22Rv1 (cell line): ENCODE results near the gene AHCYL1.

ENCODE experiments used
- H3K27ac ChIP-seq: fragments of 450-650 bp; 2 replicates; pipeline ENCODE4 v1.5.1; 2017
- ZFX ChIP-seq: fragments of 450-650 bp; IDR thresholded peaks from 2 replicates; pipeline ENCODE4 v1.6.1; 2017; ENCODE audit warnings: antibody characterized with exemption, borderline replicate concordance
- TF ChIP-seq, protein P1 (sequence below): fragments of 450-650 bp; IDR thresholded peaks from 2 replicates; pipeline ENCODE4 v1.5.1; 2017; ENCODE audit warnings: mild to moderate bottlenecking

The AHCYL1 gene

DNA sequence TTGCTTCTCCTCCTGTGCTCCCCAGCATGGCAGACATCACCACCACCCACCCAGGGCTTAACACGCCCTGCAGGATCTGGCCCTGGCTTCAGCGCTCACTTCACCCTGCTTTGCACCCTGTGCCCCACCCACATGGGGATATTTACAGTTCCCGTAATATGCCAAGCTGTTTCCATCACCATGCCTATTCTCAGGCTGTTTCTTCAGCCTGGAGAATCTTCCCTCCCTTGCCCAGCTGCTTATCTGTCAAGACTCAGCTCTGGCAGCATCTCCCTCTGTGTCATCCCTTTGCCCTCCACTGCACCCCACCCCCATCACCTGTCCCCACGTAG lies 3.6 kb upstream of the AHCYL1 start:
- TF ChIP-seq, protein P1, sequence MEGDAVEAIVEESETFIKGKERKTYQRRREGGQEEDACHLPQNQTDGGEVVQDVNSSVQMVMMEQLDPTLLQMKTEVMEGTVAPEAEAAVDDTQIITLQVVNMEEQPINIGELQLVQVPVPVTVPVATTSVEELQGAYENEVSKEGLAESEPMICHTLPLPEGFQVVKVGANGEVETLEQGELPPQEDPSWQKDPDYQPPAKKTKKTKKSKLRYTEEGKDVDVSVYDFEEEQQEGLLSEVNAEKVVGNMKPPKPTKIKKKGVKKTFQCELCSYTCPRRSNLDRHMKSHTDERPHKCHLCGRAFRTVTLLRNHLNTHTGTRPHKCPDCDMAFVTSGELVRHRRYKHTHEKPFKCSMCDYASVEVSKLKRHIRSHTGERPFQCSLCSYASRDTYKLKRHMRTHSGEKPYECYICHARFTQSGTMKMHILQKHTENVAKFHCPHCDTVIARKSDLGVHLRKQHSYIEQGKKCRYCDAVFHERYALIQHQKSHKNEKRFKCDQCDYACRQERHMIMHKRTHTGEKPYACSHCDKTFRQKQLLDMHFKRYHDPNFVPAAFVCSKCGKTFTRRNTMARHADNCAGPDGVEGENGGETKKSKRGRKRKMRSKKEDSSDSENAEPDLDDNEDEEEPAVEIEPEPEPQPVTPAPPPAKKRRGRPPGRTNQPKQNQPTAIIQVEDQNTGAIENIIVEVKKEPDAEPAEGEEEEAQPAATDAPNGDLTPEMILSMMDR = peak; percentile 41
- TF ChIP-seq ZFX = no peak
- H3K27ac ChIP-seq = no peak overlapping the region

DNA sequence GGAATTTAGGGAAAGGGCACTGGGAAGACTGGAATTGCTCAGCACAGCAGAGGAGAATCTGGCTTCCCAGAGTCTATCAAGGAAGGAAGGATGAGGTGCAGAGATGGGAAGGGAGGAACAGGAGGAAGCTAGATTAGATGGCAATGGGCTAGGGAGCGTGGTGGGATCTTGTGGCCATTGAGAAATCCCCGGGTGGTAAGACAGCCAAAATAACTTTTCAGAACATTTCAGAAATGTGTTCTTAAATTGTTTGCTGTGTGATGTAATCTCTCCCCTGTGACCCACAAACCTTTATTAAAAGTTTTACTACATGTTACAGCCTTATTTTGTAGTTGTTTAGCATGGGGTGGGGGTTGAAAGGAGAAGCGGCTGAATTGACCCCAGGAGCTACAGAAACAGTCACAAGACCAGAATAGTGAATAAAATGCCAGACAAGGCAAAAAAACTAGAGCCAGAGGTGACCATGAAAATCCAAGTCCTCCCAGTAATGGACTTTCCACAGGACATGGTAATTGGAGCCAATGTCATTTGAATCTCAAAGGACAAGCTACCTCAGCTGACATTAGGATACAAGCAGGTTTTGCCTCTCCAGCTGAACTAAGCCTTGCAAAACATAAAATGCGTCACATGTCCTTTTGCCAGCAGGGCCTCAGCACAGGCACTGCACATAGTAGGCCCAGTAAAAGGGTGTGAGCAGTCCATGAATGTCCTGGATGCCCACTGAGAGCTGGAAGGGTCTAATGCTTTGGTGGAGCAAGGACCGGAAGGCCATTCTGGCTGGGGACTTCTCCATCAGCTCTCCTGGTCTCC lies 980 bp upstream of the AHCYL1 start:
- TF ChIP-seq ZFX = no peak
- TF ChIP-seq, protein P1 = no peak
- no peak overlapping the region for H3K27ac ChIP-seq

DNA sequence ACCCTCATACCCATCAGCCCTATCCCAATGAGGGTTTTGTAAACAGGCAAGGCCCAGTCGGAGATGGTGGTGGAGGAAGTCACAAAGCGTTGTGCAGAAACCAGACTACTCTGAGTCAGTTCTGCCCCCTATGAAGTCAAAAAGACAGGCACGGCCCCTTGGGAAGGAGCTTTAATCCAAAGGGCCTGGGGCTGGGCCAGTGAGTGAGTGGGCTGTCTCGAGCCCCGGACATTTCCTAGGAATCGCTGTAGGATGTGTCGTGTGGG lies 442 bp upstream of the AHCYL1 start:
- no peak overlapping the region for H3K27ac ChIP-seq
- TF ChIP-seq, protein P1 = no peak
- no peak for TF ChIP-seq ZFX

DNA sequence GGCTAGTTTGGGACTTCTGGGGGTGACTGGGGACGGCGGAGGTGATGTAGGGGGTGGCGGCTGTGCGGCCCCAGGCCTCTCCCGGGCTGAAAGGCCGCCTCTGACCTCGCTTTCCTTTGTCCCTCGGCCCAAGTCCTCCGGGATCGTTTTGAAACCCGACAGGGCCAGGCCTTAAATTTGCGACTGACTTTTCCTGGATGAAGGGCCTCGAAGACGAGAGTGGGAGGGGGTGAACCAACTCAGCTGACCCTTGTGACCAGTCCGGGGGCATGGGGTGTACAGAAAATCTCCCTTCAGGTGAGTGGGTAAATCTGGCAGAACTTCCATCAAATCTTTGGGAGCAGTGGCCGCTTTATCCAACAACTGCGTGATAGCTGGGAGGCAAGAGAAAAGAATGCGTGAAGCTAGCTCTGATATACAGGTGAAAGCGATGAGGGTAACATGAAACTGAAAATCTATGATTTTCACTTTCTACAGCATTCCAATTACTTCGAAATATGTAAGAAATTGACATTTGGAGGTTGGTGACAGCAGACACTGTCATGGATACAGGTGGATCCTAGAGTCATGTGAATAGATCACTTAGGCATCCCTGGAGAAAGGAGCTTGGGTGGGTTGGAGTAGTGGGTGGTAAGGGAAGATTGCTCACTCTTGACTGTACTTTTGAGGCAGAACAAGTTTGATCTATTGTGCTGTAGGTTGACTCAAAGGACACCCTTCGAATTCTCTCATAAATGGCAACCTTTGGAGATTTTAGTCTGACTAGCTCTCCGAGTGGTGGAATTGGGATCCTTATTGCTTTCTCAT lies 885 bp downstream of the AHCYL1 start:
- peak overlapping the region; percentile 77 for H3K27ac ChIP-seq
- no peak for TF ChIP-seq ZFX
- TF ChIP-seq, protein P1 = no peak

DNA sequence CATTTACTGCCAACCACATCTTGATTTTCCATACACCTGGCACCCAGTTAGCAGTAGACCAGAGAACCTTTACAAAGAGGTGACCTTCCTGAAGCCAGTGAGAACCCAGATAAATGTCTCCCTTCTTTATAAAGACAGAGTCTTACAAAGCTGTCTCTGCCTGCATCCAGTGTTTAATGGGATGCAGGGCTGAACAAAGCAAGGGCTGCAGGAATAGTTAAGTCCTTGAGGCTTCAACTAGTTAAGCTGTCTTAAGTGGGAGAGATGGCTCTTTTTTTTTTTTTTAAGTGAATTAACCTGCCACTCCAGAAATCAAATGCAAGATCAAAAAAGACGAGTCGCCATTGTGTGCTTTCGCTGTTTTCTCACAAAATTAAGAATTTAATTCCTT lies 1.5 kb downstream of the AHCYL1 start:
- H3K27ac ChIP-seq = no peak overlapping the region
- TF ChIP-seq ZFX = no peak
- TF ChIP-seq, protein P1 = no peak

DNA sequence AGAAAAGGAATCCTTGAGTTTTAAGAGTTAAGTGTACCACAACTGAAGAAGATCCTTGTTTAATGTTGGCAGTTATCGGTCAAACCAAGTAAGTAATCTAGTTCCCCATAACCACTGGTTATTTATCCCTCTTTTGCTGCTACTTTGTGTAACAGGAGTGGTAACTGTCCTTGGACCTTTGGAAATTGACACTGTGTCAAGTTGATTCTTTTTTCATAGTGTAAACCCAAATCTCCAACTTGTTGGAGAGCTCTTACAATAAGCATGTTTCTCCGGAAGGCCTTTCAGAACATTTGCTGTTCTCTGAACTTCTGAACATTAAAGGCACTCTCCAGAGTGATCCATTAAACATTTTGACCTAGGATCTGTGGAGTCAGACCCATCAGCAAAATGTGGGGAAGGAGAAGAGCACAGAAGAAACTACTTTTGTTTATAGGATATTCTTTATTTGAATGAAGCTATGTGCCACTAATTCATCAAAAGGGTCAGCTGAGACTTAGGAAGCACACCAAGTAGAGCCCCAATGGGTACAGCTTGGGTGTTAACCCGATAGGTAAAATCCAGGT lies 3.9 kb downstream of the AHCYL1 start:
- TF ChIP-seq, protein P1 = no peak
- no peak for TF ChIP-seq ZFX
- no peak overlapping the region for H3K27ac ChIP-seq
